ENCODE data around the gene CD83.

DNA sequence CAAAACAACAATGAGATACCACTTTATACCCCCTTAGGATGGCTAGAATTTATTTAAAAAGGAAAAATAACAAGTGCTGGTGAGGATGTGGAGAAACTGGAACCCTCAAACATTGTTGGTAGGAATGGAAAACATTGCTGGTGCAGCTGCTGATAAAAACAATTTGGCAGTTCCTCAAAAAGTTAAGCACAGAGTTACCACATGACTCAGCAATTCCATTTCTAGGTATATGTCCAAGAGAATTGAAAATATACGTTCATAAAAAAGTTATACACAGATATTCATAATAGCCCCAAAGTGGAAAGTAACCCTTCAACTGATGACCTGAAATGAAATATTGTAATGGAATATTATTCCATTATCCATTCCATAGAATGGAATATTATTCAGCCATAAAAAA is 55.0 kb downstream of the CD83 start:
- TF ChIP-seq, protein P1, sequence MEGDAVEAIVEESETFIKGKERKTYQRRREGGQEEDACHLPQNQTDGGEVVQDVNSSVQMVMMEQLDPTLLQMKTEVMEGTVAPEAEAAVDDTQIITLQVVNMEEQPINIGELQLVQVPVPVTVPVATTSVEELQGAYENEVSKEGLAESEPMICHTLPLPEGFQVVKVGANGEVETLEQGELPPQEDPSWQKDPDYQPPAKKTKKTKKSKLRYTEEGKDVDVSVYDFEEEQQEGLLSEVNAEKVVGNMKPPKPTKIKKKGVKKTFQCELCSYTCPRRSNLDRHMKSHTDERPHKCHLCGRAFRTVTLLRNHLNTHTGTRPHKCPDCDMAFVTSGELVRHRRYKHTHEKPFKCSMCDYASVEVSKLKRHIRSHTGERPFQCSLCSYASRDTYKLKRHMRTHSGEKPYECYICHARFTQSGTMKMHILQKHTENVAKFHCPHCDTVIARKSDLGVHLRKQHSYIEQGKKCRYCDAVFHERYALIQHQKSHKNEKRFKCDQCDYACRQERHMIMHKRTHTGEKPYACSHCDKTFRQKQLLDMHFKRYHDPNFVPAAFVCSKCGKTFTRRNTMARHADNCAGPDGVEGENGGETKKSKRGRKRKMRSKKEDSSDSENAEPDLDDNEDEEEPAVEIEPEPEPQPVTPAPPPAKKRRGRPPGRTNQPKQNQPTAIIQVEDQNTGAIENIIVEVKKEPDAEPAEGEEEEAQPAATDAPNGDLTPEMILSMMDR (conservative IDR thresholded peaks at IDR 0.05; ENCODE audit: low read depth, low read length): no peak
- TF ChIP-seq EZH2 (IDR thresholded peaks at IDR 0.05; ENCODE audit: low read length, unreplicated experiment): no peak
- TF ChIP-seq EZH2phosphoT487 (IDR thresholded peaks at IDR 0.05; ENCODE audit: borderline replicate concordance, low read length): no peak
